KG1 (cell line): ENCODE results near the gene WDR64.

ENCODE experiments used
- DNase-seq: peaks from one replicate; lab custom pipeline; 2025; lab: John Stamatoyannopoulos, UW

The WDR64 gene

DNA sequence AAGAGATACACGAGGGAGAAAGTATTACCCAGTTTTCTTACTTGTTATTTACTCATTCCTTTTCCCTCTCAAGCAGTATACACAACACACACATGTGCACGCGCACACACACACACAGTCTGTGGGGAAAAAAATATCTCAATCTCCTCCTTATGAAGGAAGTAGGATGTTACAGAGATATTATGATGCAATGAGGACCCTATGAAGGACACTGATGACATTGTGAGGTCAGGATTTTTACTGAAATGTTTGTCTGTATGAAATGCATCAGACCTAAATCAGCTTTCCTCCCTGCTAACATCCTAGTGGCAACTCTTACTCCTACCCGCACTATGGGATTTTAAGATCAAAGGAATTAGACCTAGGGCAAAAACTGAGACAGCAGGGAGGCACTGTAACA lies at the start of gene WDR64:
TSS of gene WDR64 (plus strand) at position 270 of the 400 bp plus-strand sequence. CDS start 204 bp downstream, outside the sequence.
- DNase-seq, result no peak

DNA sequence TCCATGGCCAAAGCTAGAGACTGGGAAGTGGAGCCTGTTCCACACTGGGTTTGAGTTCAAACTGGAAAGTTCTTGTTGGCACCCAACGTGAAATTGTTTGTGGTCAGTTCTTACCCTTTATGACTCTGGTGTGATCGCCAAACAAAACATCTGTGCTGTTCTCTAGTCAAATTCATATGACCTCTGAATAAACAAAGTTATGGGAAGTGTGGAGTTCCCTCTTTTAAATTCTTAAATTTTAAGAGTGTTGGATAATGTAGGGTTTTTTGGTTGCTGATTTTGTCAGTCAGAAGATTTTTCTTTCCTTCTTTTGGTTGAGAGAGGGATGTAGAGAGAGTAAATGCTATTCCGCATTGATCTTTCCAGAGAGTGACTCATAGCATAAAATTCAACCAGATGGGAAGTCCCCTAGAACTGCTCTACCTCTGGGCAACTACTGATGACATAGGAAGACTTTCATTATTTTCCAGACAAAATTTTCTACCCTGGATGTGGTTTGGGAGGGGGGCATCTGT lies 48.3 kb upstream of the WDR64 start:
- DNase-seq, result no peak

DNA sequence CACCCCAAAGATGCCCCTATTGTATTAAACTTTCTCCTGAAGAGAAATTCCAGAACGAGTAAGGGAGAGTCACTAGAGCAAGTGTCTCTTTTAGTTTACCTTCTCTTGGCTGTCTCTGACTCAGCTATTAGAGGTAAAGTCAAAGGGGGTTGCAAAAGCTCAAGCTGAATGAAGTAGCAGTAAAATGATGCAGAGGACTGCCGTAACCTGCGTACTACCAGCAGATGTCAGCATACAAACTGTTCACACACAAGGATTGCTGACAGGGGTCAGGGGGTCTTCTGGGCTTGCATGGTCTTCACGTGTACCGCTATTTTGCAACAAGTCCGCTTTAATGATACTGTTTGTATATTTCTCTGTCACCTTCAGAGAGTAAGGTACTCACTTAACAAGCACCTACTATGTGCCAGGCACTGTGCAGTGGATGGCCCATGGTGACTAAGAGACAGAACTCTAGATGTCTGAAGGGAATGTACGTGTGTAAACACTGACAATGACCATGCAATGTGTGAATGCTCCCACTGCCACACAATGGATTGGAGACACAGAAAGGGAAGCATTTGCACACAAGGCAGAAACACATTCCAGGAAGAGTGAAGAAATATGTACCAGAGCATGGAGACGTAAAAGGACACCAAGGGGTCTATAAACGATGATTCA lies 46.8 kb upstream of the WDR64 start:
- DNase-seq, result no peak

- no peak for DNase-seq
These were observed 45.5 kb upstream of the WDR64 start for GRCh38 chr1:241606544-241606943.

GRCh38 chr1:241607497-241607896 lies 44.6 kb upstream of the WDR64 start:
- DNase-seq, result no peak

GRCh38 chr1:241608379-241609033 lies 43.6 kb upstream of the WDR64 start:
- DNase-seq, result no peak

DNA sequence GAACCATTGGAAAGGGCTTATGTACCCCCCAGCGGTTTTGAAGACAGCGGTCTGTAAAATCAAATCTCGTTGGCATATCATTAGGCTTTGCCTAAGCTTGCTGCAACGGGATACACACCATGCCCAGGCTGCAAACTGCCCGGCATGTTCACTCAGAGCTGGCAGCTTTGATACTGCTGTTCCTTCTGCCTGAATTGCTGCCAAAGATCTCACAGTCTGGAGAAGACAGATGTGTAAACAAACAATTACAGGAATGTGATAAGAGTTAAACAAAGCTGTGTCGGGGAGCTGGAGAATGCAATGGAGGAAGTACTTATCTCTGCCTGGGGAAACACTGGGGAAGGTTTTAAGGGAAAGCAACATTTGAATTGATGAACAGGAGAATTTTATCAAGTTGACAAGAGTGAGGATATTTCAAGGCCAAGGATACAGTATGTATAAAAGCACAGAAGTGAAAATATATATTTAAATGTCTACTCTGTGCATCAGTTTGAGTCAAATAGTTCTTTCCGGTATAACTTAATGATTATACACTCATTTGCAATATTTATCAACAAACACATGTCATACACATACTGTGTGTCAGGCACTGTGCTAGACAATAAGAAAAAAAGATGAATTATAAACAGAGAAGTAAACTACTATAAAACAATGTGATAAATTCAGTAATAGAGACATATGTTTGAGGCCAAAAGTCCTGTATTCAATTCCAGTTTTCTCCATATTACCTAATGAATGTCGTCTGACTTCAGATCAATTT lies 41.8 kb upstream of the WDR64 start:
- no peak for DNase-seq

GRCh38 chr1:241611063-241611462 lies 41.0 kb upstream of the WDR64 start:
- DNase-seq, result no peak

DNA sequence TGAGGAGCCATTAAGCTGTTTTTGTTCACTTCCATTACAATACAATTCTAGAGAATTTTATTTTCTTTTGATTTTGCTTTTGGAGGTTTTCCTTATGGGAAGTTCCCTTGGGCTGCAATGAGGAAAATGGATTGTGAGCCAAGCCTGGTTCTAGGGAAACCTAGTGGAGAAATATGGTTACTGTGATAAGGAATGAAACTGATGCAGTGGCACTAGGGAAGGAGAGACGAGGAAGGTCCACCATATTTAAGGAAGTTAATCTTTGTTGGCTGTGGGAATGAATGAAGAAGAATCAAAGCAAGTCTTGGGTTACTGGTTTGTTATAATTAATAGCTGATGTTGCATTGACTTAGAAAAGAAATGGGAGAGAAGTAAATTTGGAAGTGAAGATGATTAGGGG lies 40.3 kb upstream of the WDR64 start:
- no peak for DNase-seq

DNA sequence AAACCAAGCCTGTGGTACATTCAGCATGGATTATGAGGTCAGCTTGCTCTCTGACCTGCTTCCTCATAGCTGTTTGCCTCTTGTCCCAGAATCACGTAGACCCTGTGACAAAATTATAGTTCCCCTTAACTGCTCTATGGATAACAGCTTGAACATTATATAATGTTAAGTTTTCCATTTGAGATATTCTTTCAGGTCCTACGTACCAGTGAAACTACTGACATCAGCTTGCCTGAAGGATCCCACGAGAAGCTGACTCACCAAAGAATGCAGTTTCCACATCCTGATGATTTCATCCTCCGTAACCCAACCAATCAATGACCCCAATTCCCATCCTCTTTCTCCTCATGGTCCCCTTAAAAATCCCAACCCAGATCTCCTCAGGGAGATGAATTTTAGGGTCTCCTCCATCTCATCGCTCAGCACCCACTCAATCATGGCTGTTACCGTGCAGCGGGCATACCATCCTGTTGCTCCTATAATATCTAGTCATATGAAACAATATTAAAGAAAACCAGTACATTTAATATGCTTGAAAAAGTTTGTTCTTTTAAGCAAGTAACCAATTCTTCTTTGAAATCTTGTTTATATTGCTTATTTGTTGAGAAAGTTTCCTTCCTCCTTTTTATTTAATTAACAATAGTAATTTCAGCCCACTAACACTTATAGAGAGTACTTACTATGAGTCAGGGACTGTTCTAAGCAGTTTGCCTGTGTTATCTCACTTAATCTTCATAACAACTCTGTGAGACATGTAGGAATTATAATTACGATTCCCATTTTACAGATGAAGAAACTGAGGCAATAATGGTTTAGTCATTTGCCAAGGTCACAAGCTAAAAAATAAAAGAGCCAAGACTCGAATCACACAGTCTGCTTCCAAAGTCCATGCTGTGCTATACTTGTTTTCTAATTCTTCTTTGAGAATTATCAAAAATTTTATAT lies 39.3 kb upstream of the WDR64 start:
- DNase-seq, result no peak

DNA sequence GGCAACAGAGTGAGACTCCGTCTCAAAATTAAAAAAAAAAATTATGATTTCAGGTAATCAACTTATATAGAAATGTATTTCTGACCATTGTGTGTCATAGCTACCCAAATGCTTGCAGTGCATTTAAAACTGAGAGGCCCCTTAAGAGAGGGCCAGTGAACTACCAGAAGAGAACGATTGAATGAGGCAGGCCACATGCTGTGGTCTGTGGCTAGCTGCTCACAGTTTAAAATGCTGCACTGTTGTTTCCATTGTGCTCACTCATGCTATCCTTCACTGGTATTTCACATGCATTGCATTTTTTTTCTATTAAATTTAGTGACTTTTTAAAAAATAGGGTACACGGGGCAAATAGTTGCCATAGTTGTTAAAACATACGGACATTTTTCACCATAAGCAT lies 37.9 kb upstream of the WDR64 start:
- no peak for DNase-seq

- no peak for DNase-seq
These were observed 37.5 kb upstream of the WDR64 start for GRCh38 chr1:241614572-241614971.

DNA sequence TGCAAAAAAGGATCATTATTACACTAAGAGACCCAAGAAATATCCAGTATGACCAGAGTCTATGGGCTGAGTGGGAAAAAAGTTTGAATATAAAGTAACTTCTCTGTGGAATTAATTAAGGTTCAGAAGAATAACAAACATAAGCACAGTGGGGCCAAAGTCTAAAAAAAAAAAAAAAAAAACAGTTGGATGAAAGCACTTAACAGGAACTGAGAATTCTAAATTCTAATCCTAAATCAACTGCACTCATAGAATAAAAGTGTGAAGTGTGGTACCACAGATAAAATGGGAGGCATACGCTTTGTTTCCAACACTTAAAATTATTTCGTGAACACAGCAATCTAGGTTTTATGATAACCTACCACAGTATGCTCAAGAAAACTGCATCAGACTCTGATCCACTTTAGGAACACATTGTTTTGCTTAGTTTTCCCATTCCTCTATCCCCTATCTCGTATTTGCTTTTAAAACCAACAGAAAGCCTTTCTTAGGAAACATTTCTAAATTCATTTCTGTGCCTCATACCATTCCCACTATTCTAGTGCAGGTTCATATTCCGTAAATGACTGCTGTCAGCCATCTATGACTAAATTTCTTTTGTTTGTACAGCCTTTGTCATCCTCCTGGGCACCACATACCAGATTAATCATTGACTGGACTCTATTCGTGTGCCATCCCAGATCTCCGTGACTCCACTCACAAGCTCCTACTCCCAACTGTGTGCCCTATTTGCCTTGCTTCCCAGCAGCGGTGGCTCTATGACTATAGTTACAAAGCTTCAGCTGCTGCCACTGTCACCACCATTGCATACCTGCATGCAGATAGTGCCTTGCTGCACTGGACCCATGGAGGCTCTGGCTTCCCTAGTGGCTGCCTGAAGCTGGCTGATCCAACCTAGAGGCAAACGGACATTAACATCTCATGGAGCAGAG lies 36.8 kb upstream of the WDR64 start:
- no peak for DNase-seq

- no peak for DNase-seq
These were observed 34.7 kb upstream of the WDR64 start for GRCh38 chr1:241617426-241617825.

DNA sequence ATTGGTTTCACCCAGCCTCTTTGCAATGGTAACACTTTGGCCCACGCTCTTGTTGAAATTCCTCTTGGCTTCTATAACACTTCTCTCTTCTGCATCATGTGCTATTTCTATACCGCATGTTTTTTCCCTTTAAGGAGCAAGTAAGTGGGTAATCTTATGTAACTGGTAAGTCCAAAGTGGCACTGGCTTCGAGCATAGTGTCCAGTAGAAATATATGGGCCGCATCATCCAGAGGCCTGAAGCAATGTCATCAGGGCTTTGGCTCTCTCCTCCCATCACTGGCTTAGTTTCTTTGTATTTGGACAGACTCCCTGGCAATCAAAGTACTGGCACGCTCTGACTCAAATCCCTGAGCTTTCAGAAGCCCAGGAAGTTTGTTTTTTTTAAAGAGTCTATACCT lies 29.4 kb upstream of the WDR64 start:
- DNase-seq, result no peak

DNA sequence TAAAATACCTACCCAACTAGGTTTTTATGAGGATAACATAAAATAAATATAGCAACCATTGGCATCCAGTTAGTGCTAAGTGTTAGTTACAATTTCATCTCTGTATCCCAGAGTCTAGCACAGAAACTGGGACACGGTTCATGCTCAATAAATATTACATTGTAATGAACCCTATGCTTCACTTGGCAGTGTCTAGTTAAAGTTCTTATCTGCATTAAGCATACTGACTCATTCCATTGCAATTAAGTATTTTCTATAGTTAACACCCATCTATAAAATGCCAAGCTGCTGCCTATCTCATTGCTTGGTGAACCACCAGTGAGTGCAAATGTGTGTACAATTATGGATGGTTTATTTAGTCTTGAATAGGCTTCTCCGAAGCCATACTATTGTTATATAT lies 27.1 kb upstream of the WDR64 start:
- DNase-seq, result no peak

- no peak for DNase-seq
These were observed 24.4 kb upstream of the WDR64 start for GRCh38 chr1:241627453-241628259.

DNA sequence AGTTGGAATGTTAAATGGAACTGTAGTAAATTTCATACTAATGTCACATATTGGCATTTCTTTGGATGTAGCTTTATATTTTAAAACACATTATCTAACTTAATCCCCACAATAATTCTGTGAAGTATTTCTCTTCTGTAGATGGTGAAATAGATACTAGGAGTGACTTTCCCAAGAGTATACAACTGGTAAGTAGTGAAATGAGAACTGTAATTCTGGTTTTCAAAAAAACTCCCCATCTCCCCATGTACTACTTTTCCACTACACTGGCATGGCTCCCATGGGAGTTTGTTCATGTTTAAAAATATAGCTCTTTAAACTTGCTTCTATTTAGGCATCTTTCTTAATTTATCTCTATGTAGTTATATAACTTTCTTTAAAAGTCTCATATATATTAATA lies 22.1 kb upstream of the WDR64 start:
- no peak for DNase-seq

DNA sequence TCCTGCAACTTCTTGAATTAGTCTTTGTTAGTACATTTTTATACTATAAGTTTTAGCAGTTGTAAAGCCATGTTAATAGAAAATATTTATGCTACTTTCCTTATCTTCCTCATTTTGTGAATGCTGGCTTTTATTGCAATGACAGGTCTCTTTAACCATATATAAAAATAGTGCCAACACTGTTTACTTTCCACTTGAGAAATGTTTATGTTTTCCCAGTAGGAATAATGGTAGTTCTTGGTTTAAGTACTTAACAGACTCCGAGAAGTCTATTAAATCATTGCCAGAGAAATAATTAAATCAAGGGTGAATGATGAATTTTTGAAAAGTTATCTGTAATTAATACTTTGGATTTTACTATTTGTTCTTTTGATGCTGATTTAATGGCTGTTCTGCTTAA lies 21.6 kb upstream of the WDR64 start:
- DNase-seq, result no peak

DNA sequence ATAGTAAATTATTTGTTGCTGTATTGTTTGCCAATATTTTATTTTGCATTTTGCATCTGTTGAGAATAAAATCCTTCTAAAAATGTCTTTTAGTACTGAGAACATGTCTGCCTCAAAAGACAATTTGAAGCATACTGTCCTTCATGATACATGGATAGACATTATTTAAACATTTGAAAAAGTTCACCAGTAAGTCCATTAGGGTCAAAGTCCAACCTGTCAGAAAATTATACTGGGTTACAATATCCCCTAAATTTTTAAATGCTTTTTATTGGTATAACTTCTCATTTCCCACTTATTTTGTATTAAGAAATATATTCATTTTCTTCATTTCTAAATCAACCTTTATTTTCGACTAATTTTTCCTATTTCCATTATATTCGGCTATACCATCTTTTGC lies 21.2 kb upstream of the WDR64 start:
- no peak for DNase-seq
